Stimulated activated CD8-positive, alpha-beta memory T cell treated with anti-CD3 and anti-CD28 coated beads, Interleukin-4, amount 100 ng/mL, for 4 hours (primary cell): ENCODE measurements around the gene METTL15.
"Not testable (repeated sequence)": the region's sequence is repeated elsewhere in the genome, so short reads cannot be mapped to it uniquely, and the experiment has no call there.

Source experiments
- DNase-seq, 2 donors: peaks; one replicate each; pipeline ENCODE4 v3.0.0-alpha.2; 2020; ENCODE audit warnings: low read depth in 2 of 2, low spot score in 1 of 2

METTL15 gene

DNA sequence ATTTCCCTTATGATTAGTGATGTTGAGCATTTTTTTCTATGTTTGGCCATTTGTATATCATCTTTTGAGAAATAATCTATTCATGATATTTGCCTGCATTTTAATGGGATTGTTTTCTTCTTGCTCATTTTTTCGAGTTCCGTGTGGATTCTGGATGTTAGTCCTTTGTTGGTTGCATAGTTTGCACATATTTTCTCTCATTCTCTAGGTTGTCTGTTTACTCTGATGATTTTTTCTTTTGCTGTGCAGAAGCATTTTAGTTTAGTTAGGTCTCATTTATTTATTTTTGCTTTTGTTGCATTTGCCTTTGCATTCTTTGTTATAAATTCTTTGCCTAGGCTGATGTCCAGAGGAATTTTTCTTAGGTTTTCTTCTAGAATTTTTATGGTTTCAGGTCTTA is 87.3 kb downstream of the METTL15 start:
- no peak for DNase-seq

DNA sequence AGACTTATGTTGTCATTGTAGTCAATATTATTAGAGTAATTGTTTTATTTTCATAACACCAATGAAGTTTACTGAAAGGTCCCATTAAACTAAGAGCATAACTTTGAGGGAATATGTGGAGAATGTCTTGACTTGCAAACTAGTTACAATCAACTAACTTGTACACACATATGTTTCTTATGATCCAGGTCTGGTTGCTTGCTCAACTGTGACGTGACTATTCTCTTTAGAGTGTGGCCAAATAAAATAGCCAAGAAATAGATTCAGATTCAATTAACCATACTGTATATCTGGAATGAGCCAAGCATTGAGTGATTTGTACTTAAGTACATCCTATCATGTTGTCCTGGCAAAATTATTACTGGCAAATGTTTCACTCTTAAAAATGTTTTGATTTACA is 101.7 kb downstream of the METTL15 start:
- no peak for DNase-seq

DNA sequence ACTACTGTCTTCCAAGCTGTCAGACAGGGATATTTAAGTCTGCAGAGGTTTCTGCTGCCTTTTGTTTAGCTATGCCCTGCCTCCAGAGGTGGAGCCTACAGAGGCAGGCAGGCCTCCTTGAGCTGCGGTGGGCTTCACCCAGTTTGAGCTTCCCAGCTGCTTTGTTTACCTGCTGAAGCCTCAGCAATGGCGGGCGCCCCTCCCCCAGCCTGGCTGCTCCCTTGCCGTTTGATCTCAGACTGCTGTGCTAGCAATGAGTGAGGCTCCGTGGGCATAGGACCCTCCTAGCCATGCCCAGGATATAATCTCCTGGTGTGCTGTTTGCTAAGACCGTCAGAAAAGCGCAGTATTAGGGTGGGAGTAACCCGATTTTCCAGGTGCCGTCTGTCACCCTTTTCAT is 113.9 kb downstream of the METTL15 start:
- not testable (repeated sequence) for DNase-seq

DNA sequence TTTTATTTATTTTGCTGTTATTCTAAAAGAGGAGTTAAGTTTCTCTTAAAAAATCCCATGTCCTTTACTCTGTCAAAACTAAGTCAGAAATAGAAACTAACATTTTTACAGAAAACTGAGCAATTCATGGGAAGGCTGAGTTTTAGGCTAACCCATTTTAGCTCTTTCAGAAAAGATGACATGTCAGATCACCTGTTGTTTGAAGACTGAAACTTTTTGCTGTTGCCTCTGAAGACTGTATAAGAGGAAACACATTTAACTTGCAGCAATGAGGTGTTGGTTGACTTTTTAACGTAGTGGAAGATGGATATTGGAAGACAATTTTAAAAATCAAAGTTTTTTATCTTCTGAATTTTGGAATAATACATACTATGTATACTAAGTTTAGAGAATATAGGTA is 115.4 kb downstream of the METTL15 start:
- DNase-seq = no peak

DNA sequence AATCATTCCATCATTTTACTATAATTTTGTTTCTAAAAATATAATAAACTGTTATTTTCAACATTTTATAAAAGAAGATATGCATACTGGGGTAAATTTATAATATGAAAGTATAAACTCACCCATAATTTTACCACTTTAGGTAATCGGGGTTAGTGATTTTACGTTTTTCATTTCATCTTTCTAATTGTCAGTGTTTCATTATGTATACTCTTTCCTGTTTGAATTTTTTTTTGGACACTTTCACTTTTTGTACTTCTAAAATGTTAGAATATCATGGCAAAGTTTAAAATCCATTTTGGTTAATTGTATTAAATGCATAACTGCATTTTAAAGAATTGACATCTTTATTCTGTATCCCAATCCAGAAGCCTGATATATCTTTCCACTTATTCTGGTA is 115.8 kb downstream of the METTL15 start:
- no peak for DNase-seq

DNA sequence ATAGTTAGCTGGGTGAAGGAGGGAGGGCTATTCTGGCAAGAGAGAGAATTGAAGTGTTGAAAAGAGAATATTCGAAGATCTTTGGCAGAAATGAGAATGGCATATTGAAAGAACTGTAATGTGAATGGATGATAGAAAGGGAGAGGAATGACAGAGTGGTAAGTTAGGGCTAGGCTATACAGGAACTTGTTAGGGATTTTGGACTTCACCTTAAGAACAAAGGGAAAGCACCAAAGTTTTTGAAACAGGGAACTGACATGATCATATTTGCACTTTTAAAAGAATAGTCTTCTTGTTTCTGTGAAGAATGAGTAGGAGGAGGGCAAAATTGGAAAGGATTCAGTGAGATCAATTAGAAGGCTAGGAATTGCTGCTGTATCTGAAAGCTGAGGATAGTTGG is 119.3 kb downstream of the METTL15 start:
- no peak for DNase-seq

DNA sequence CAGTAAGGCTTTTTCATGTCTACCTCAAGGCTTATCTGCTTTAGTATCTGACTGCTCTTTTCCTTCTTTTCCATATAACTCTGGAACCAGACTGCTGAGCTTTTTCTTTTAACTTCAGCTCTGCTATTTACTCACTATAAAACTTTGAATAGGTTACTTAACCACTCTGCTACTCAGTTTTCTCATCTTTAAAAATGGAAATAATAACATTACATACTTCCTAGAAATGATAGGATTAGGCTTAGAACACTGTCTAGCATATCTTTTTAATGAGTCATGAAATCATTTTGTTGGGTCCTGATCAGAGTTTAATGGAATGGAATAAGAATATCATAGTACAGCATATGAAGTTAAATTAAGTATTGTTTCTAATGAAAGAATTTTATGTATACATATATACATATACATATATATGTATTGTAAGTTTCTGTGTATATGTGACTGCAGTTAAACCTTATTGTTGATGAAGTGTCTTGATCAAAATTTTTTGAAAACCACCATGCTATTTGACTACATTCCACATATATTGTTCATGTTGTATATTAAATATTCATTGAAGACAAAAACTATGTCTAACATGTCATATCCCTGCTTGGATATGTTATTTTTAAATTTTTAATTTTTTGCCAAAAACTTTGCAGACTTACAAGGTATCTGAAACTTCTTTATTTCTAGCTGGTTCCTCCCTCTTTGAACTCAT is 120.2 kb downstream of the METTL15 start:
- no peak for DNase-seq

DNA sequence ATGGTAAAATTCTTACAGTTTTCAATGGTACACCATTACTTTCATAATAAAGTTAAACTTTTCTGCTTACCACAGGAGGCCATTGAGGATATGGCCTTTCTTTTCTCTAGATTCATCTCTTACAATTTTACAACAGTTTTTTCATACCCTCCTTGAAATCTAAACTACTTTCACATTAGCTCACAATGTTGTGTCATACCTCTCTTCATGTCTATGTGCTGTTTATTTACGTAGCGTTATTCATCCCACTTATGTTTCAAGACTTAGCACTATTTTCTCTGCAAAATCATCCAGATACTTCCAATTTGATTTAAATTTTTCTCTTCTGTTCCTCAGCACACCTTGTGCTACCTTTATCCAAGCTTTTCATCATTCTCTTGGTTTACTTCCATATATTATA is 123.3 kb downstream of the METTL15 start:
- DNase-seq = no peak

DNA sequence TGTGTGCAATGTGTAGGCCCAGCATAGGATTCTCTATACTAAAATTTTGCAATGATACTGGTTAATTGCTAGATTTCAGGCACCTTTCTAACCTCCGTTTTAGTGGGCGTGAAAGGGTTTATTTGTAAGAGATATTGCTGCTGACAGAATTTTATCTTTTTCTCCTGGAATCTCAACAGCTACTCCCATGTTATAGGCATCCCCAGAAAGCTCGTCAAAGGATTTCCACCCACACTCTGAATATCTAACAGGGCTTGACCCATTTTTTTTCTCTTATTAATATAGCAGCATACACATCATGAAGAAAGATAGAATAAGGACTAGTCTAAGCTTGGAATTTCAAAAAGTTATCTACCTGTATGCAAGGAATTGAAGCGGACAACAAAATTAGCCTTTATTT is 124.5 kb downstream of the METTL15 start:
- no peak for DNase-seq

DNA sequence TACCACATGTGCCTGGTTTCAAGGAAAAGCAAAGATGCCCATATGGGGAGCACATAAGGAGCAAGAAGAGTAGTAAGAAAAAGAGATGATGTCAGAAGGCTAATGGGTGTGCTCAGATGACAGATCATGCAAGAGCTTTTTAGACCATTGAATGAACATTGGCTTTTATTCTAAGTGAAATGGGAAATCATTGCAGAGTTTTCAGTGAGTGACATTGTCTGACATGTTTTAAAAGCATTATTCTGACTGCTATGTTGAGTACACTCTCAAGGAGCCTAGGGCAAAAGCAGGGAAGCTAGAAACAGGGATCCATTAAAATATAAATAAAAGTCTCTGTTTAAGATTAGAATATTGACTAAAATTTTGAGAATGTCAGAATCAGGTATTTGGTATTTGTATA is 133.6 kb downstream of the METTL15 start:
- no peak for DNase-seq

DNA sequence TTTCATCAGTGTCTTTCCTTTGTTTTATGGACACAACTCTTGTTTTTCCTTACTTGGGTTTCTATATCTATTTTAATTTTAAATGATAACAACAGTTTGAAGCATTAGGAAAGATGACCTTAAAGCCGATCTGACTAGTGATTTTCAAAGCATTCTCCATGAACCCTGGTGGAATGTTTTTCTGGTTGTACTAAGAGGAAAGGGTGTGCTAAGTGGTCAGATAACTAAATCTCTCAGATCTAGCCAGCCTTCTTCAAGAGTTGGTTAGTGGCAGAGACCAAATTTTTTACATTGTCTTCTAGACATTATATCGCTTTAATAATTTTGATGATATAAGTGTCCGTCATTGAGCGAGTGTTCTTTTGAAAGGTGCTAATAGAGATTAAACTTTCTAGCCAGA is 134.4 kb downstream of the METTL15 start:
- DNase-seq = no peak

DNA sequence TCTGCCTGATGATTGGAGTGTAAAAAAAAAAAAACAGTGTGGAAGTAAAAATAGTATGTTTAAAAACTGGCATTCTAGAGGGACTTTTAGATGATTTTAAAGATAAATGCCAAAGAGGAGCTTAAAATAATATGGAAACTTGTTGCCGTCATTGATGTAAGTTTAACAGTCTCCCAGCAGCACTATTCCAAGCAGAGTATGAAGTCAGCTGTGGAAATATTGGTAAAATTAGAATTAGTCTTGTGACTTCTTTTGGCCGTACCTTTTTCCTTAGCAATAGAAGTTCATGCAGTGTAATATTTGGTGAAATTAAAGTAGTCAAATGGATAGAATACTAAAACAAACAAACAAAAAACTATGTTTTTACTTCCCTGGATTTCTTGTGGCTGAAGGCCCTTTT is 134.9 kb downstream of the METTL15 start:
- no peak for DNase-seq

DNA sequence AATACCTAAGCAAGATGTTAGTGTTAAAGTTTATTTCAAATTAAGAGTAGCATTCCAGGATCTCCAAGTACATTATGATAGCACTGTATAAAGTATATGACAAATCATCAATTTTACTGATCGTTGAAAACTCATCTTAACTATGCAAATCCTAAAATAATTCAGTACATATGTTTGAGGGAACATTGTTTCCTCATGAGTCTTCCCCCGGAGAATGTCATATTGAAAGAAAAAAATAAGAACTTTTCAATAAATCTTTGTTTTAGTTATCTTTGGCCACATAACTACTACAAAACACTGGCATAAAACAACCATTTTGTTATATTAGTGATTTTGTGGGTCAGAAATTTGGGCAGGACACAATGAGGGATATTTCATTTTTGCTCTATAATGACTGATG is 135.4 kb downstream of the METTL15 start:
- no peak for DNase-seq

DNA sequence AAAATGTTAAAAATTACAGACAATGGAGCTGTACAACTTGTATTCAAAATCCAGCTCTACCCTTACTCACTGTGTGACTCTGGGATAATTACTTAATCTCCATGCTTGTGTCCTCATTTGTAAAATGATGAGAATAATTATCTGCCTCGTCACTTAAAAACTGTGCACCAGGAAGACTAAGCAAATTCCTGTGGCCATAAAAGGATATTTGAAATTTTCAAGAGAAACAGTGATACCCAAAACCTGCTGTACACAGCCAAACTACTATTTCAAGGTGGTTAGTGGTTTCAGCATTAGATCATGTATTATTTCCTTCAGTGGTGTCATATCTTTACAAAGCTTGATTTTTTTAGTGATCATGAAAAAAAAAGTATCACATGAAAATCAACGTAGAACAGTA is 136.9 kb downstream of the METTL15 start:
- no peak for DNase-seq

DNA sequence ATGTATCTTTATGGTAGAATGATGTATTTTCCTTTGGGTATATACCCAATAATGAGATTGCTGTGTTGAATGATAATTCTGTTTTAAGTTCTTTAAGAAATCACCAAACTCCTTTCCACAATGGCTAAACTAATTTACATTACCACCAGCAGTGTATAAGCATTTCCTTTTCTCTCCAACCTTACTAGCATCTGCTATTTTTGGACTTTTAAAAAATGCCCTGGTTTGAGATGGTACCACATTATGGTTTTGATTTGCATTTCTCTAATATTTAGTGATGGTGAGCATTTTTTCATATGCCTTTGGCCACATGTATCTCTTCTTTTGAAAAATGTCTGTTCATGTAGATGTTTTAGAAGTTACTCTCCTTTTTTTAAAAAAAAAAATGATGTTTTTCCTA is 142.0 kb downstream of the METTL15 start:
- DNase-seq = no peak

DNA sequence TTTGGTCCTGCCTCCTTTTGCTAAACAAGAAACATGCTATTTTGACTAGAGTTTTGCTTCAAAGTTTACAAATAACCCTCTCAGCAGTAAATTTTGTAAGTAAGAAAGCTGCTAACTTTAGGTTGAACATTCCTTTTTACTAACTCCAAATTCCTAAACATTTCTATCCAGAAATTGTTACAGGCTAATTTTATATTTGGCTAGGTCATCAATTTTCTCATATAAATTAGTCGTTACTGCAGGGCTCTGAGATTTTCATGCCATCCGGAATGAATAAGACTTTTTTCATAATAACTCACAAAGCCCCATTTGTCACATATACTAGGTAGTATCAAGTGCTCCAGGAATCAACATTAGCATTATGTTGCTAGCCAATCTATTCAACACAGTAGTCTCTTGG is 143.1 kb downstream of the METTL15 start:
- no peak for DNase-seq

DNA sequence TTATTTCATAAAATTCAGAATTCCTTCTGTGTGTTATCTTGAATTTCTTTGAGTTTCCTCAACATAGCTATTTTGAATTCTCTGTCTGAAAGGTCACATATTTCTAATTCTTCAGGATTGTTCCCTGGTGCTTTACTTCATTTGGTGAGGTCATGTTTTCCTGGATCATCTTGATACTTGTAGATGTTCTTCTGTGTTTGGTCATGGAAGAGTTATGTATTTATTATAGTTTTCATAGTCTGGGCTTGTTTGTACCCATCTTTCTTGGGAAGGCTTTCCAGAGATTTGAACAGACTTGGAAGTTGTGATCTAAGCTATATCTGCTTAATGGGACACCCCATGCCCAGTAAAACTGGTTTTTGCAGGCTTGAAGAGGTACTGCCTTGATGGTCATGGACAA is 149.6 kb downstream of the METTL15 start:
- no peak for DNase-seq

DNA sequence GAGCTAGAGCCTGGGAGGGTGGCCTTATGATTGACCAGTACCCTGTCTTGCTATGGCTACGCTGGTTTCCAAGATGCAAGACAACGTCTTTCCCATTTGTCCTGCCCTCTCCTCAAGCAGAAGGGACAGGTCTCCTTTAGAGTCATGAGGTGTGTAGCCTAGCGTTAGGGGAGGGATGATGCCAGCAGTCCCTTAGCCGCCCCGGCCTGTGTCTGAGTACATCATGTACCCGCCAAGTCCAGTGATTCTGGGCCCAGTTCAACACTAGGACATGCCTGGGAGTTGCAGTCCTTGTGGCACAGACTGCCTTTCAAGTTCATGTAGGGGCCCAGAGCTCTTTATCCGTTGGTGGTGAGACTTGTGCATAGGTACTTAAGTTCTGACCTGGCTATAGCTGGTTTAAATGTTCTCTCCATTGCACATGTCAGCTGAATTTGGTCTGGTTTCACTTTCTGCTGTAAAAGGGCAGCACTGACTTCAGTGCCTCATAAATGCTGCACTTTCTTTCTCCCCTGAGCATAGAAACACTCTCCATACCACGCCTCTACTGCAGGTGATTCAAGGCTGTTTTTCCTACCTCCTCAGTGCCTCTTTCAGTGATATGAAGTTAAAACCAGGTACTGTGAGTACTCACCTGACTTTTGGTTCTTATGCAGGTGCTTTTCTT is 151.1 kb downstream of the METTL15 start:
- DNase-seq = no peak

DNA sequence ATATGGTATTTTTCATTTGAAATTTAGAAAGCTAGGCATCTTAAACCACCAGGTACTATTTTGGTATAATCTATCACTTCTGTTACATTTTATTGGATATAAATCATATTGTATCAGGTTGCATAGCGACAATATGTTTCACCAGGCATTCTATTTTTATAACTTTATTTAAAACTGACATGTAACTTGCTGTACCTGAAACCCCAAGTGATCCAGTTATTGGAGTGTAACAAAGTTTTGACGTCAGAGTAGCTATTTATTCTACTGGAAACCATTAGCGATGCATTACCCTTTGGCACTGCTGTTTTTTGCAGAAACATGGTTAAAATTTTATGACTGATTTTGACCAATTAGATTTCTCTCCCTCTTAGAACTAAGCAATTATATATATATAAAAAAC is 160.7 kb downstream of the METTL15 start:
- no peak for DNase-seq

DNA sequence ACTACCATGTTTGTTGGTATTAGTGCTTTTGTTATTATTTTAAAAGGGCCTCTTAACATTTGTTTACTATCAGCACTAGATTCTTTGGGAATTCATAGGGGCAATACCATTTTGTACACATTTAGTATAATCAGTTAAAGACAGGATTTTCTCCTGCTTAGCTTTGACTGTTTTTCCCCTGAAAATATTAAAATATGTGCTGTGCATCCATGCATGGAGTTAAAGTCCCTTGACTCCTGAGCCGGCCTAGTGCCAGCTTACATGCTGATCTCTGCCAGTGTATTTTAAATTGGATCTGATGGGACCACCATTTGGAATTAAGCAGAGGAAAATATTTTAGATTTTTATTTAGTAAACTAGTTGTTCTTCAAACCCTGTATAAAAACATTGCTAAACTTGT is 161.4 kb downstream of the METTL15 start:
- DNase-seq = no peak

DNA sequence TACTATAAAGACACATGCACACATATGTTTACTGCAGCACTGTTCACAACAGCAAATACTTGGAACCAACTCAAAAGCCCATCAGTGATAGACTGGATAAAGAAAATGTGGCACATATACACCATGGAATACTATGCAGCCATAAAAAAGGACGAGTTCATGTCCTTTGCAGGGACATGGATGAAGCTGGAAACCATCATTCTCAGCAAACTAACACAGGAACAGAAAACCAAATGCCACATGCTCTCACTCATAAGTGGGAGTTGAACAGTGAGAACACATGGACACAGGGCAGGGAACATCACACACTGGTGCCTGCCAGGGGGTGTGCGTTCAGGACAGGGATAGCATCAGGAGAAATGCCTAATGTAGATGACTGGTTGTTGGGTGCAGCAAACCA is 164.1 kb downstream of the METTL15 start:
- DNase-seq = not testable (repeated sequence)

DNA sequence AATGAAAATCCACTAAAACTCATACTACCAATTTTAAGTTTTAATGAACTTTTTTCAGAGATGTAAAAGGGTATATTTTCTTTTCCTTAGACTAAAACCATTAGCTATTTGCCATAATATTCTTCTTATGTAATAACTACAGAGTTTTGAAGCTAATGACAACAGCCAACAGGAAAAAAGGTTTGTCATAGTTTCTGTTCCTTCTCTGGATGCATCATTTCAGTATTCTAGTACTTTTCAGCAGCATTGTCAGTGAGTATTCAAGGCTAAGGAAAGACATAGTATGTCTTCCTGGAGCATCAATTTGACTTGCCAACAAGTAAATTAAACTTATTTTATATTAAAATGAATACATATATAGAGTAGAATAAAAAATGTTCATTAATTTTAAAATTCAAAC is 166.0 kb downstream of the METTL15 start:
- DNase-seq = no peak

DNA sequence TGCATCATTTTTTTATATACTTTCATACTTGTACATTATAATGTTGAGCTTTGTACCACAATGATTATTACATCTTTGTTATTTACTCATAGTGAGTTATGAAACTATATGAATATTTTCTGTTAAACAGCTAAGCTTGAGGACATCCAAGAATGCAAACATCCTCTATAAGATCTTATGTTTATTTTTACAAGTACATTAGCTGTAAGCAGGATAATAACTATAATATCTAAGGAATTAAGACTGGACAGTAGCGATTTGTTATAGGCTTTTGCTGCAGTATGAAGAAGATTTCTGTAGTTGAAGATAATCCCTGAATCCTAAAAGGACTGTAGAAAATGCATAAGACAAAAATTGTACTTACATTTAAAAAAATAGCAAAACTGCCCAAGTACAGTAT is 176.0 kb downstream of the METTL15 start:
- no peak for DNase-seq
